Endothelial cell of umbilical vein (primary cell): ENCODE measurements around the gene ZNF652.

Source experiments
- EZH2 ChIP-seq: IDR thresholded peaks from 2 replicates; pipeline ENCODE4 v1.6.1; 2012; ENCODE audit warnings: borderline replicate concordance, low read depth, mild to moderate bottlenecking, moderate library complexity, low read length, inconsistent platforms; ENCODE audit not compliant: severe bottlenecking
- POLR2A ChIP-seq: IDR thresholded peaks from 2 replicates; pipeline ENCODE4 v1.6.1; 2012; ENCODE audit warnings: low read depth, mild to moderate bottlenecking, control low read depth, low read length
- TF ChIP-seq, protein P1 (sequence below), 2 donors: IDR thresholded peaks; 1 replicate in 1 of 2; 2 replicates in 1 of 2; pipeline ENCODE4 v1.5.1; 2011; ENCODE audit warnings: low read length in 2 of 2, mild to moderate bottlenecking in 2 of 2, moderate library complexity in 2 of 2, control low read depth in 1 of 2, inconsistent platforms in 1 of 2, low read depth in 1 of 2; ENCODE audit not compliant: insufficient read depth in 1 of 2; ENCODE audit errors: extremely low read depth in 1 of 2

DNA sequence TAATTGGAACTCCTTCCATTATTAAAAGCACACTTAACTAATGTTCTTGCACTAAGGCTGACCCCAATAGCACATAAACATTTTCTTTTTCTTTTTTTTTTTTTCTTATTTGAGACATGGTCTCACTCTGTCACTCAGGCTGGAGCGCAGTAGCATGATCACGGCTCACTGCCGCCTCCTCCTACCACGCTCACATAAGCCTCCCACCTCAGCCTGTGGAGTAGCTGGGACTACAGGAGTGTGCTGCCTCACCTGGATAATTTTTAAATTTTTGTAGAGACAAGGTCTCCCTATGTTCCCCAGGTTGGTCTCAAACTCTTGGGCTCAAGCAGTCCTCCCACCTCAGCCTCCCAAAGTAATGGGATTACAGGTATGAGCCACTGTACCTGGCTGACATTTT is 1.2 kb upstream of the ZNF652 start:
- TF ChIP-seq, protein P1, sequence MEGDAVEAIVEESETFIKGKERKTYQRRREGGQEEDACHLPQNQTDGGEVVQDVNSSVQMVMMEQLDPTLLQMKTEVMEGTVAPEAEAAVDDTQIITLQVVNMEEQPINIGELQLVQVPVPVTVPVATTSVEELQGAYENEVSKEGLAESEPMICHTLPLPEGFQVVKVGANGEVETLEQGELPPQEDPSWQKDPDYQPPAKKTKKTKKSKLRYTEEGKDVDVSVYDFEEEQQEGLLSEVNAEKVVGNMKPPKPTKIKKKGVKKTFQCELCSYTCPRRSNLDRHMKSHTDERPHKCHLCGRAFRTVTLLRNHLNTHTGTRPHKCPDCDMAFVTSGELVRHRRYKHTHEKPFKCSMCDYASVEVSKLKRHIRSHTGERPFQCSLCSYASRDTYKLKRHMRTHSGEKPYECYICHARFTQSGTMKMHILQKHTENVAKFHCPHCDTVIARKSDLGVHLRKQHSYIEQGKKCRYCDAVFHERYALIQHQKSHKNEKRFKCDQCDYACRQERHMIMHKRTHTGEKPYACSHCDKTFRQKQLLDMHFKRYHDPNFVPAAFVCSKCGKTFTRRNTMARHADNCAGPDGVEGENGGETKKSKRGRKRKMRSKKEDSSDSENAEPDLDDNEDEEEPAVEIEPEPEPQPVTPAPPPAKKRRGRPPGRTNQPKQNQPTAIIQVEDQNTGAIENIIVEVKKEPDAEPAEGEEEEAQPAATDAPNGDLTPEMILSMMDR (IDR thresholded peaks at IDR 0.05; ENCODE audit: extremely low read depth in 1 of 2, insufficient read depth in 1 of 2, low read depth in 1 of 2, low read length in 2 of 2) = no peak
- no peak for TF ChIP-seq POLR2A
- TF ChIP-seq EZH2 = no peak
